ENCODE data around the gene REEP6.
"Not testable (repeated sequence)": the region's sequence is repeated elsewhere in the genome, so short reads cannot be mapped to it uniquely, and the experiment has no call there.

The REEP6 gene

GRCh38 chr19:1474011-1474764, 16.8 kb upstream of the REEP6 start:
- Histone ChIP-seq H3K27ac (peak overlapping the region; percentile 71), H3K36me3 (peaks cover 16% of the 10 kb centered on the region), H3K27me3 (ENCODE audit: insufficient read depth, low read depth, severe bottlenecking) (no peaks in the 10 kb centered on the region), H3K9me3 (ENCODE audit: severe bottlenecking) (no peaks in the 10 kb centered on the region), H3K4me3 (ENCODE audit: low read depth, low read length) (no peak overlapping the region)
- DNase-seq: no peak
- TF ChIP-seq CTCF (IDR thresholded peaks at IDR 0.05; ENCODE audit: low read depth, low read length): no peak

DNA sequence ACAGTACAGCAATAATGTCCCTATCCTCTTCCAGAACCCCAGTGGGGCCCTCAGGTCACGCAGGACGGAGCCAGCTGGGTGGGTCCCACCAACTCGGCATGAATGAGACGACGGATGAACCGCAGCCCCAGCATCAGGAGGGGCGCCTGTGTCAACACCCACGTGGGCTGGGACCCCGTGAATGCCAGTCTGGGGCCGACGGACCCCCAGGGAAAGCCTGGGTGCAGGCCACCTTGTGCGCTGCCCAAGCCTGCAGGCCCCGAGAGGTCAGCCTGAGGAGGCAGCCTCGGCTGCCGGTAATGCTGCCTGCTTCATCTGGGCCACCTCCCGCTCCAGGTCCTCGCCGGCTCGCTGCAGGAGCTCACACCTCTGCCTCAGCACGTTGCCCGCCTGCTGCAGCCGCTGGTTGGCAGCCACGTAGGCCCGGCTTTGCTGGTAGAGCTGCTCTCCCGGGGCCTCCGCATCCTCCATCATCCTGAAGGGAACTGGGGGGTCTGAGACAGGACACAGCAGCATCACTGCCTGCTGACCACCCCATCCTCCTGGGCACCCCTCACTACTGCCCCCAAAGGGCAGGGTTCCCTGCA, 16.1 kb upstream of the REEP6 start:
- TF ChIP-seq CTCF (IDR thresholded peaks at IDR 0.05; ENCODE audit: low read depth, low read length): peak; percentile 4; the same call in 1 of the 2 replicates
- no peaks in the 10 kb centered on the region for H3K9me3 ChIP-seq (ENCODE audit: severe bottlenecking)
- H3K36me3 ChIP-seq: peaks cover 16% of the 10 kb centered on the region
- no peaks in the 10 kb centered on the region for H3K27me3 ChIP-seq (ENCODE audit: insufficient read depth, low read depth, severe bottlenecking)
- H3K27ac ChIP-seq: peak overlapping the region; percentile 71; the same call in 1 of the 2 replicates
- no peak for DNase-seq
- H3K4me3 ChIP-seq (ENCODE audit: low read depth, low read length): no peak overlapping the region

DNA sequence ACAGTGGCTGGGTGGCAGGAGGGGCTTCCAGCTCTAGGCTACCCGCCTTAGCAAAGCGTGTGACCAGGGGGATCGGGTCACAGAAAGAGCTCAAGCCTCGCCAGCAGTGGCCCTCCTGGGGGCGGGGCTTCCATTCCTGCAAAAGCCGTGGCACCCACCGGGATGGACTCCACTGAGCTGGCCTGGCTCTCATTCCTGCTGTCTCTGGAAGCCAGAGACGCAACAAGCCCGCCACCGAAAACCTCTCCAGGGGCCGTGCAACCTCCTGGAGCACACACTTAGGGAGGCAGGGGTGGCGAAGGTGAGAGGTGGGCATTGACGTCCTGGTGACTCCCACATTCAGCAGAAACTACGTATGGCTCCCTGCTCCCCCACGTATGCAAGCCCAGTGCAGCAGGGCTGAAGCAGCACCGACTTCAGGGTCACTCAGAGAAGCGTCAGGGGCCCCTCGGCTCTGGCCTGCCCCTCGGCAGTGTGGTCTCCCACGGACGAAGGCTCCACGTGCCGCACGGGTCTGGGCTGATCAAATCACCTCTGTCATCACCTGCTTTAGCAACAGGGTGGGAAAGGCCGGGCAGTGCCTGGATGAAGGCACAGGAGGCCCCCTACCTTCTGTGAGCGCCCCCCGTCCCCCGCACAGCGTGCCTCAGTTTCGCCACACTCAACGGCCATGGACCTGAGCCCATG, 15.1 kb upstream of the REEP6 start:
- DNase-seq: no peak
- Histone ChIP-seq H3K9me3 (ENCODE audit: severe bottlenecking) (no peaks in the 10 kb centered on the region), H3K4me3 (ENCODE audit: low read depth, low read length) (no peak overlapping the region), H3K27ac (no peak overlapping the region), H3K27me3 (ENCODE audit: insufficient read depth, low read depth, severe bottlenecking) (no peaks in the 10 kb centered on the region), H3K36me3 (peaks cover 16% of the 10 kb centered on the region)
- no peak for TF ChIP-seq CTCF (IDR thresholded peaks at IDR 0.05; ENCODE audit: low read depth, low read length)

- H3K27ac ChIP-seq; H3K4me3 ChIP-seq (ENCODE audit: low read depth, low read length); H3K9me3 ChIP-seq (ENCODE audit: severe bottlenecking); DNase-seq; H3K27me3 ChIP-seq (ENCODE audit: insufficient read depth, low read depth, severe bottlenecking): not testable (repeated sequence)
- H3K36me3 ChIP-seq: peaks cover 16% of the 10 kb centered on the region
These were observed 13.9 kb upstream of the REEP6 start for GRCh38 chr19:1477056-1477455.

DNA sequence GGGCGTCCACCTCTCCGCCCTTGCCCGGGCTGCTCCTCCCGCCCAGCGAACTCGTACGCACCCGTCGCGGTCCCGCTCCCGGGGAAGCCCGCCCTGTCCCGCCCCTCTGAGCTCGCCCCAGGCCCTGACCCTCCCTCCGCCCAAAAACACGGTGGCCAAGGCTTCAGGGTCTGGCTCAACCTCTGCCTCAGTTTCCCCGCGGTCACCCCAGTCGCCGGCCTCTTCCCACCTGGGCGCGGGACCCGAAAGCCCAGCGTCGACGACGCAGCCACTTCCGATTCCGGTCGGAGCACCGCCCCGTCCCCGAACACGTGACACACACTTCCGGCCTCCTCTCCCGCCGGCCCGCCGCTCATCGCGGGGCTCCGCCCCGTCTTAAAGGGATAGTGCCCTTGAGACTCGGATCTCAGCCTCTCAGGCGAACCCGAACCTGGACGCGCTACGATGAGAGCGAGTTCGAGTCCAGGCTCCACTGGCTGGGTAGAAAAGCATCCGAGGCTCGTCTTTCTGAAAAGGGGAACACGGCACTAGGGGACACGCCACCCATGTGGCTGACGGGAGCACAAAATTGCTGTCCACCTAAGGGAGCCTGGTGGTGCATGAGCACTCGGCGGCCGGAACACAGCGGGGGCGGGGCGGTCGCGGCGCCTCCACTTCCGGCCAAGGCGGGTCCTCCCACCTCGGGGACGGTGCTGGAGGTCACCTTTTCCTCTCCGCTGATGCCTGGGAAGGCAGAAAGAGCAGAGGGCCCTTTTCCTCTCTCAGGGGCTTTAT, 11.9 kb upstream of the REEP6 start, which contains the start of gene C19orf25:
C19orf25 (minus strand) TSS at position 282 of the 774 bp plus-strand sequence. CDS start 312 bp downstream, outside the sequence.
- Histone ChIP-seq H3K9me3 (ENCODE audit: severe bottlenecking) (no peaks in the 10 kb centered on the region), H3K27ac (peak within 1 kb of the TSS; percentile 89), H3K36me3 (peaks cover 16% of the 10 kb centered on the region), H3K4me3 (ENCODE audit: low read depth, low read length) (peak within 1 kb of the TSS; percentile 58), H3K27me3 (ENCODE audit: insufficient read depth, low read depth, severe bottlenecking) (no peaks in the 10 kb centered on the region)
- TF ChIP-seq CTCF (IDR thresholded peaks at IDR 0.05; ENCODE audit: low read depth, low read length): no peak
- DNase-seq: peak; percentile 96

All from WERI-Rb-1 (cell line).